Hippocampal formation (tissue), 2 donors: ENCODE data around the gene CASZ1.

ENCODE experiments used
- DNase-seq, 2 donors: peaks; one replicate each; lab custom pipeline; 2025; lab: John Stamatoyannopoulos, UW

The CASZ1 gene

DNA sequence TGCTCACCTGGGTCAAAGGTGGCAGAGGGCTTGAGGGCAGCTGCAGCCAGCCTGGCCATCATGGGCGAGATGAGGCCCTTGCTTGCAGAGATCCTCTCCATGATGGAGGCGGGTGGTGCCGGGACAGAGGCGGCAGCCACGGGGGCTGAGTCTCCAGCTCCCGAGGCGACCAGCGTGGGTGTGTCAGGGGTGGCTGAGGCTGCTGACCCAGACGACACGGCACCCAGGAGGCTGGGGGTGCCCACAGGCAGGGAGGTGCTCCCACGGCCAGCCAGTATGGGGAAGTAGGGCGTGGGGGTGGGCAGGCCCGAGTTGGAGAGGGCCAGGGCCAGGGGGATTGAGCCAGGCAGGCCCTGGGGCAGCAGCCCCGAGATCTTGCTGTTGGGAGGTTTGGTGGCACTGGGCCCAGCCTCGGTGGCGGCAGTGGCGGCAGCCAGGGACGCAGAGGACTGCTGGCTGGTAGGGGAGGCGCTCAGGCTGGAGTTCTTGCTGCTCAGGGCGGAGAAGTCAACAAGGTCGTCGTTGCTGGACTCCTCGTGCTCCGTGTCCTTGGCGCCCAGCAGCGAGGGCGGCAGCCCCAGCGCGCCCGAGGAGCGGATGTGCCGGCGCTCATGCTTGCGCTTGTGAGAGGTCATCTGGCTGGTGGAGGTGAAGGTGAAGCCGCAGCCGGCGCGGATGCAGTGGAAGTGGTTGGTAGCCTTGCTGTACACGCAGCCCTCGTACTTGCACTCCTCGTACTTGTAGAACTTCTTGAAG, 142.9 kb downstream of the CASZ1 start:
- DNase-seq: no peak

- DNase-seq: no peak
Observed at GRCh38 chr1:10652626-10653025, 143.8 kb downstream of the CASZ1 start.

DNA sequence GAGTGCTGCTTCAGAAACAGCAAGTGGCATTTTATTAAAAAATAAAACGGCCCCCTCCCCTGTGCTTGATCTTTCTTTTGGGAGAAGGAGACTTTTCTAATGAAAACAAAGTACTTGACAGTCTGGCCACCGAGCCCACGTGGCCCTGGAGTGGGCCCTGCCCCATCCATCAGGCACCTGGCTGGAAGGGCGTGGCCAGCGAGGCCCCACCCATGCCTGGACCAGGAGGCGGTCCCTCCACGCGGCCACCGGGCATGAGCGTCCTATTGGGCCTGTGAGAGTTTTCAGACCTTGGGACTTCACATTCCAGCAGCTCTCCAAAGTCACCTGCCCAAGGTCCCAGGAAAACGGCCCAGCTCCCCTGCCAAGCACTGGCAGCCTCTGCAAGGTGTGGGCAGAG, 144.7 kb downstream of the CASZ1 start:
- no peak for DNase-seq

DNA sequence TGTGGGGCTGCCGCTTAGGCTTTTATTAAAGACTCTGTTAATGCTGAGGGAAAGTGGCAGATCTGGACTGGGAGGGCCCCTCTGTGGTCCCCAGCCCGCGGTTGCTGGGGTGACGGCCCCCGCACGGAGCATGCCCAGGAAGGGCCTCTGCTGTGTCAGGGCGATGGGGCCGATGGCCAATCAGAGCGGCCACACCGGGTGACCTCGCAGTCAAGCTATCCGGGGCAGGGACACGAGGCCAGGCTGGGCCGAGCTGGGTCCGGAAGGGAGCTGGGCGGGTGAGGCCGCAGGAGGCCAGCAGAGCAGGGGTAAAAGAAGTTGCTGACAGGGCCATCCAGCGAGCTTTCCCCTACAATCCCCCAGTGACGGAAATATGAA, 145.1 kb downstream of the CASZ1 start:
- DNase-seq: no peak

DNA sequence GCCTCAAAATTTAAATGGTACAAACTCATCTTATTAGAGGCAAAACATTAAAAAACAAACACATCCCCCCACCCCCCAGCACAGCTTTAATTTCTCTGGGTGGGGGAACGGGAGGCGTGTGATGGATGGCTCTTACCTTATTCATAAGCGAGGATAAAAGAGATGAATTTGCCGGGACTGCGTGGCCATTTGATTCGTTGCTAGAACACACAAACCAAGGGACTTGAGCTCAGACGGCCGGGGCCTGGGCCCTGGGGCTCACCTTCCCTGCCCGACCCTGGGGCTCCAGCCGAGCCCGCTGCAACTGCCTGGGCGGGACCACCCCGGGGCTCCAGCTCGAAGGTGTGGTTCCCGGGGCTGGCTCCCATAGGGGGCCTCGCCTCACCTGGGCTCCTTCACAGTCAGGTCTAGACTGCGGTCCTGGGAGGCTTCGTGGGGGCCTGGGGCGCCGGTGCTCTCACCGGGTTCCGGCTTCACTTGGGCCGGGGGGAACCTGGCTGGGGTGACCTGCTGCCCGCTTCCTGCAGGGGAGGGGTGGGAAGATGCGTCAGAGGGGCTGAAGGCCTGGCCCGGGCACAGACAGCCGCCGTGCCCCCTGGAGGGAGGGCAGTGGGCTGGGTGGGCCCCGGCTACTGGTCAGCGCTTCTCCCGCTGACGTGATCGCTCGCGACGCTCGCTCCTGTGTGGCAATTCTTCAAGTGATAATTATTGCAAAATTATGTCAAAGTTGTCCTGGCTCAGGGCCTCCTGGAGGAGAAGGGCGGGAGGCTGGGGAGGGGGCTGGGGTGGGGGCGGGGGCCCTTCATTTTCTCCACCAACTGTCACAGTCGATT, 145.7 kb downstream of the CASZ1 start:
- no peak for DNase-seq

- DNase-seq: no peak
Observed at GRCh38 chr1:10649517-10650201, 146.8 kb downstream of the CASZ1 start.

- DNase-seq: no peak
Observed at GRCh38 chr1:10648689-10649516, 147.5 kb downstream of the CASZ1 start.

- no peak for DNase-seq
Observed at GRCh38 chr1:10647414-10648170, 148.9 kb downstream of the CASZ1 start.

DNA sequence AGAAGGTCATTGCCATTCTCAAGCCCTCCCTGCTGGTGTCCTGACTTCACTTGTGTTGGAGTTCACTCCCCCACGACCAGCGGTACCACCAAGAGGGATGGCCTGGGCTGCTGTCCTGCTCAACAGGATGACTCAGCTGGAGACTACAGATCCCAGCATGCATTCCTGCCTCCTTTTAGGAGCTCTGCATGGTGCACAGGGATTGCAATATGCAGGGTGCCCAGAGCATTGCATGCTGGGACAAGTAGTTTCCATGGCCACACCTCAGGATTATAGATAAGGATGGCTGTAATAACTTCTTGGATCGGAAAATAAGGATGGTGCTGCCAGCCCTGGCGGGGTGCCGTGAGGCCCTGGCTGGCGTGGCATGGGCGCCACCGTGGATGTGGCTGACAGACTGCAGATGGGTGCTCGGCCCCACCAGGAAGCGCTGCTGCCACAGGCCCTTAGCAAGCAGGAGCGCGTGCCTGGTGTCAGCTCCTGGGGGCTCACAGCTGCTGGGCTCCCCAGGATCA, 150.0 kb downstream of the CASZ1 start:
- DNase-seq: no peak

DNA sequence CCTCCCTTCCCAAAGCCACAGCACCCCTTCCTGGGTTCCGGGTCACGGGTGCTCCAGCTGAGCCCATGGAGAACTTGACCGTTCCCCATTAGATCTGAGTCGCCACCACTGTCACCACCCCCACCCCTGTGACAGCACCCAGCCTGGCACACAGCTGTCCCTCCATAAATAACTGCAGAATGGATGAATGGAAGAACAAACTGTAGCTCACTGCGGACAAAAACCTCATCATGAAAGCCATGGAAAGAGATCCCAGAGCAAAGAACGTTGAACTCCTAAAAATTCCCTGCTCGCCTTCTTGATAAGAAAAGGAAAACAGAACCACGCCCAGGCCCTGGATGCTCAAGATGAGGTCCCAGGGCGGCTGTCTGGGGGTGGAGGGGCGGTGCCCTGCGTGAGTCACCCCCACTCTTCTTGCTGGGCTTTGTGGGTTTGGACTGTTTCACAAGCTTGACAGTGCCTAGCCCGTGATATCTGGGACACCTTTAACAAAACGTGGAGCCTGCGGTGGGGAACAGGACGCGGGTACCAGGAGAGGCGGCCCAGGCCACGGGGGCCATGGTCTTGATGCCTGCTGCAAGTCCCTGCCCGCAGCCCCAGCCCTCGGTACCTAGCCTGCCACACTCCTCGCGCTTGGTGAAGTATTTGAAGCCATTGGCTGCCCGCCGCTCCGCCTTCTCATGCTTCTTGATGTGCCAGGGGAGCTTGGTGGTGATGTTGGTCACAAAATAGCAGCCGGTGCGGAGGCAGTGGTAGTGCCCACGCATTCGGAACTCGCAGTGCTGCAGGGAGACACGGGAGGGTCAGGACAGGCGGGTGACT, 151.9 kb downstream of the CASZ1 start:
- DNase-seq: no peak

- DNase-seq: no peak
Observed at GRCh38 chr1:10643607-10644306, 152.7 kb downstream of the CASZ1 start.

GRCh38 chr1:10642403-10643080, 153.9 kb downstream of the CASZ1 start:
- DNase-seq: no peak

GRCh38 chr1:10641976-10642375, 154.5 kb downstream of the CASZ1 start:
- DNase-seq: no peak

DNA sequence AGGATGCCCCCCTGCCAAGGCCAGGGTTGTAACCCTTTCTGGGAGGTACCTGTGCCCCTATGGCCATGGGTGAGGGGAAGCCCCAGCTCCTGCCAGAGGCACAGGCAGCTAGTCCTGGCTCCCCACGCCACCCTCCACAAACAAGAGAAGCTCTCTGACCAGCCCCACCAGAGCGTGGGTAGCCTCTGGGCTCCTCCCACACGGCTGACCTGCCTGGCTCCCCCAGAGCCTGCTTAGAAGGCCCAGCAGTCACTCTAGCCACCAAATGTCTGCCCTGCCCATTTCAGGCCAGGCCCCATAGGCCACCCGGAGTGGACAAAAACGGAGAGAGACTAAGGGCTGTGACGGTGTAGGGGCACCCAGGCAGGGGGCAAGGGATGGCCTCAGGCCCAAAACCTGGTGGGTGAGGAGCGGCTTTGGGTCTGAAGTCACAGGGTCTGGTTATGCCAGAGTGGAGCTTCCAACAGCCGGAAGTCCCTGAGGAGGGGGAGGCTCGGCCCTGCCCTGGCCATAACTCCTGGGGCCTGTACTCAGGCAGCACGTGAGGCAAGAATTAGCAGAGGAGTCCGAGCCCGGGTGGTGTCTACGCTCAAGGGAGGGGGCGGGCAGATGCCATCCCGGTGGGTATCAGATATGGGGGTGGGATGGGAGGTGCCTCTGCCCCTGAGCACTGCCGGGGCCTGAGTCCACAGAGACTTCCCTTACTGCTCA, 155.4 kb downstream of the CASZ1 start:
- DNase-seq: no peak

DNA sequence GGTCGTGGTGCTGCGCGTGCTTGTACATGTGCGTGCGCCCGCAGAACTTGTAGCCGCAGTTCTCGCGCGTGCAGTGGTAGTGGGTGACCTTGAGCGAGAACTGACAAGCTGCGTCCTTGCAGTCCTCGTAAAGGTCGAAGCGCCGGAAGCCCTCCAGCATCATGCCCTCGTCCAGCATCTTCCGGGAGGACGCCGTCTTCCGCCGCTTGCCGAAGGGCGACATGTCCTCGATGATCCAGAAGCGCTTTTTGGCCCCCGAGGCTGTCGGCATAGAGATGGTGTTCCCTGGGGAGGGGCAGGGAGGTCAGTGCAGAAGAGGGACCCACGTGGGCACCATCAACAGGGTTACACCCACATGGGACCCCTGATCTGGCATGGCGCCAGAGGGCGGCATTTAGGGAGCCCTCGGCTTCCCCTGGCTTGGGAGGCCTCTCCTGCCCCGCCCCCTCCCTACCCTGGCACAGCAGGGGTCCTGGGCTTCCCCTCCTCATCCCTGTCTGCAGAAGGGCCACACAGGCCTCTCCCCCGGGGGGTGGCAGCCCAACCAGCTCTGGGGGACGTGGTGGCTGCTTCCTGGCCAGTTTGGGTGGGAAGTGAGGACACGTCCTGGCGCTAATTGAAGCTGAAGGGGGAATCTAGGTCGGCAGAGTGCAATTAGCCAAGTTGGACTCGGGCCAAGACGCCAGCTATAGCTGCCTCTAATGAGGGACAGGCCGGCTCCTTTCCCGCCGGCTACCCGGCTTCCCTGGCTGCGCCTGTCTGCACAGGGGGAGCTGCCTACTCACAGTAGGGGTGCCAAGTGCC, 156.5 kb downstream of the CASZ1 start:
- DNase-seq: no peak

GRCh38 chr1:10639011-10639774, 157.3 kb downstream of the CASZ1 start:
- no peak for DNase-seq
